DOHH2 (cell line): ENCODE data around the gene SRXN1.

Experiments
- H3F3A ChIP-seq: fragments of 200-600 bp; sonication (generic), shearing (Covaris generic); 2 replicates; pipeline ENCODE4 v1.6.0; 2016; ENCODE audit warnings: antibody characterized with exemption, mild to moderate bottlenecking; ENCODE audit not compliant: control insufficient read depth, insufficient read depth
- H3K27ac ChIP-seq: fragments of 200-600 bp; sonication (generic); 2 replicates; pipeline ENCODE4 v1.5.1; 2014; ENCODE audit warnings: low read depth, mild to moderate bottlenecking, low read length, moderate library complexity
- H3K27me3 ChIP-seq: fragments of 200-600 bp; sonication (generic); 2 replicates; pipeline ENCODE4 v1.6.1; 2014; ENCODE audit warnings: mild to moderate bottlenecking, low read length, mixed read lengths; ENCODE audit not compliant: control insufficient read depth
- H3K36me3 ChIP-seq: fragments of 200-600 bp; sonication (generic); 2 replicates; pipeline ENCODE4 v1.6.1; 2014; ENCODE audit warnings: mild to moderate bottlenecking, low read length, moderate library complexity, mixed read lengths; ENCODE audit not compliant: control insufficient read depth
- H3K4me1 ChIP-seq: fragments of 200-600 bp; sonication (generic); 2 replicates; pipeline ENCODE4 v1.6.1; 2014; ENCODE audit warnings: mild to moderate bottlenecking, low read length, mixed read lengths; ENCODE audit not compliant: control insufficient read depth
- H3K4me2 ChIP-seq: fragments of 200-600 bp; sonication (generic); 2 replicates; pipeline ENCODE4 v1.6.0; 2014; ENCODE audit warnings: mild to moderate bottlenecking, low read length, moderate library complexity
- H3K4me3 ChIP-seq: fragments of 200-600 bp; sonication (generic); 2 replicates; pipeline ENCODE4 v1.5.1; 2014; ENCODE audit warnings: mild to moderate bottlenecking, low read length, mixed read lengths
- H3K79me2 ChIP-seq: fragments of 200-600 bp; sonication (generic); 2 replicates; pipeline ENCODE4 v1.6.1; 2014; ENCODE audit warnings: mild to moderate bottlenecking, low read length, mixed read lengths; ENCODE audit not compliant: control insufficient read depth
- H3K9me2 ChIP-seq: fragments of 200-600 bp; sonication (generic); replicated peaks from 2 replicates; pipeline ENCODE4 v1.6.1; 2014; ENCODE audit warnings: mild to moderate bottlenecking, low read length, mixed read lengths; ENCODE audit not compliant: control insufficient read depth
- H3K9me3 ChIP-seq: fragments of 200-600 bp; sonication (generic); 2 replicates; pipeline ENCODE4 v1.6.1; 2014; ENCODE audit warnings: antibody characterized with exemption, low read length, mixed read lengths; ENCODE audit not compliant: control insufficient read depth, insufficient read depth
- H4K20me1 ChIP-seq: fragments of 200-600 bp; sonication (generic); 2 replicates; pipeline ENCODE4 v1.6.0; 2014; ENCODE audit warnings: low read depth, mild to moderate bottlenecking, antibody characterized with exemption, low read length, moderate library complexity; ENCODE audit not compliant: control insufficient read depth, insufficient read depth
- EZH2phosphoT487 ChIP-seq: fragments of 200-600 bp; sonication (generic); IDR thresholded peaks from 2 replicates; pipeline ENCODE4 v1.6.1; 2017; ENCODE audit warnings: borderline replicate concordance, mild to moderate bottlenecking, antibody characterized with exemption, low read length, moderate library complexity, mixed read lengths
- TF ChIP-seq, protein P1 (sequence below): fragments of 200-600 bp; sonication (generic); IDR thresholded peaks from one replicate; pipeline ENCODE4 v1.5.1; 2014; ENCODE audit warnings: antibody characterized with exemption, mild to moderate bottlenecking, low read depth, low read length; ENCODE audit not compliant: poor library complexity, severe bottlenecking

SRXN1 gene

DNA sequence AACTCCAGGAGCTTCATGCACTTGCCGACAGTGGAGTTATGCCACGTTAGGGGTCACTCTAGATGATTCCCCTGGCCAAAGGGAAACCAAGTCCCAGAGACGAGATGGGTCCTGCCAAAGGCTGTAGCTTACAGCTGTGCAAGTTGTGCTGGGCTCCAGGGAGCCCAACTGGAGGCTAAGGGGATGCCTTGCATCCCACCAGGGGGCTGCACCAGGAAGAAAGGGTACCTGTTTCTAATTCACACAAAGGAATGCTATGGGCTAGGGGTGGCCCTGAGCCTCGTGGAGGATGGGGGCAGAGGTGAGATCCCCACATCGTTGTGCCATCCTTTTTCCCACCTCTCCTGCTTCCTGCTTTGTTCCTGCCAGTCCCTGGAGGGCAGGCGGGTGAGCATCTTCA is 46.3 kb upstream of the SRXN1 start:
- TF ChIP-seq, protein P1, sequence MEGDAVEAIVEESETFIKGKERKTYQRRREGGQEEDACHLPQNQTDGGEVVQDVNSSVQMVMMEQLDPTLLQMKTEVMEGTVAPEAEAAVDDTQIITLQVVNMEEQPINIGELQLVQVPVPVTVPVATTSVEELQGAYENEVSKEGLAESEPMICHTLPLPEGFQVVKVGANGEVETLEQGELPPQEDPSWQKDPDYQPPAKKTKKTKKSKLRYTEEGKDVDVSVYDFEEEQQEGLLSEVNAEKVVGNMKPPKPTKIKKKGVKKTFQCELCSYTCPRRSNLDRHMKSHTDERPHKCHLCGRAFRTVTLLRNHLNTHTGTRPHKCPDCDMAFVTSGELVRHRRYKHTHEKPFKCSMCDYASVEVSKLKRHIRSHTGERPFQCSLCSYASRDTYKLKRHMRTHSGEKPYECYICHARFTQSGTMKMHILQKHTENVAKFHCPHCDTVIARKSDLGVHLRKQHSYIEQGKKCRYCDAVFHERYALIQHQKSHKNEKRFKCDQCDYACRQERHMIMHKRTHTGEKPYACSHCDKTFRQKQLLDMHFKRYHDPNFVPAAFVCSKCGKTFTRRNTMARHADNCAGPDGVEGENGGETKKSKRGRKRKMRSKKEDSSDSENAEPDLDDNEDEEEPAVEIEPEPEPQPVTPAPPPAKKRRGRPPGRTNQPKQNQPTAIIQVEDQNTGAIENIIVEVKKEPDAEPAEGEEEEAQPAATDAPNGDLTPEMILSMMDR: no peak
- no peak for TF ChIP-seq EZH2phosphoT487
- no peaks in the 10 kb centered on the region for H3K27me3 ChIP-seq
- no peaks in the 10 kb centered on the region for H3K9me2 ChIP-seq
- H3K4me3 ChIP-seq: no peak overlapping the region
- no peaks in the 10 kb centered on the region for H3K9me3 ChIP-seq
- H4K20me1 ChIP-seq: no peaks in the 10 kb centered on the region
- no peaks in the 10 kb centered on the region for H3F3A ChIP-seq
- no peaks in the 10 kb centered on the region for H3K36me3 ChIP-seq
- no peaks in the 10 kb centered on the region for H3K4me1 ChIP-seq
- no peak overlapping the region for H3K27ac ChIP-seq
- H3K4me2 ChIP-seq: no peak overlapping the region
- H3K79me2 ChIP-seq: no peaks in the 10 kb centered on the region

- Histone ChIP-seq H3K79me2 (no peaks in the 10 kb centered on the region), H3K4me3 (no peak overlapping the region), H3K4me2 (no peak overlapping the region), H3K27ac (no peak overlapping the region), H3K4me1 (no peaks in the 10 kb centered on the region), H3K9me3 (no peaks in the 10 kb centered on the region), H3K9me2 (no peaks in the 10 kb centered on the region), H3K36me3 (no peaks in the 10 kb centered on the region), H3F3A (no peaks in the 10 kb centered on the region), H3K27me3 (no peaks in the 10 kb centered on the region), H4K20me1 (no peaks in the 10 kb centered on the region)
- no peak for TF ChIP-seq EZH2phosphoT487
These were observed 45.3 kb upstream of the SRXN1 start for GRCh38 chr20:698276-698675.

GRCh38 chr20:697826-698225 is 44.8 kb upstream of the SRXN1 start:
- no peaks in the 10 kb centered on the region for H3F3A ChIP-seq
- H3K4me2 ChIP-seq: no peak overlapping the region
- no peak overlapping the region for H3K27ac ChIP-seq
- no peak for TF ChIP-seq EZH2phosphoT487
- TF ChIP-seq, protein P1: no peak
- H3K9me2 ChIP-seq: no peaks in the 10 kb centered on the region
- H3K79me2 ChIP-seq: no peaks in the 10 kb centered on the region
- H3K36me3 ChIP-seq: no peaks in the 10 kb centered on the region
- no peaks in the 10 kb centered on the region for H3K27me3 ChIP-seq
- no peaks in the 10 kb centered on the region for H3K9me3 ChIP-seq
- H4K20me1 ChIP-seq: no peaks in the 10 kb centered on the region
- no peaks in the 10 kb centered on the region for H3K4me1 ChIP-seq
- H3K4me3 ChIP-seq: no peak overlapping the region

- H3K4me3 ChIP-seq: no peak overlapping the region
- H3K9me2 ChIP-seq: no peaks in the 10 kb centered on the region
- no peaks in the 10 kb centered on the region for H3K36me3 ChIP-seq
- H3K4me1 ChIP-seq: no peaks in the 10 kb centered on the region
- no peaks in the 10 kb centered on the region for H3K79me2 ChIP-seq
- no peak overlapping the region for H3K4me2 ChIP-seq
- H3K9me3 ChIP-seq: no peaks in the 10 kb centered on the region
- H4K20me1 ChIP-seq: no peaks in the 10 kb centered on the region
- TF ChIP-seq, protein P1: no peak
- TF ChIP-seq EZH2phosphoT487: no peak
- H3K27me3 ChIP-seq: peaks cover 6% of the 10 kb centered on the region
- H3K27ac ChIP-seq: no peak overlapping the region
- no peaks in the 10 kb centered on the region for H3F3A ChIP-seq
These were observed 42.3 kb upstream of the SRXN1 start for GRCh38 chr20:695165-695866.
